GM19397 (cell line): Measurements from ENCODE around the gene FAM20C.

Experiments
- ATAC-seq: cut with Tn5 transposase; IDR thresholded peaks from one replicate; pipeline ENCODE4 v1.9.1; 2021; ENCODE audit warnings: mild to moderate bottlenecking, moderate library complexity; ENCODE audit not compliant: unreplicated experiment

FAM20C gene

GRCh38 chr7:265998-266850 lies 73.9 kb downstream of the FAM20C start:
- no peak for ATAC-seq

- no peak for ATAC-seq
Observed at GRCh38 chr7:266851-267840, 74.8 kb downstream of the FAM20C start.

GRCh38 chr7:268991-269390 lies 76.6 kb downstream of the FAM20C start:
- ATAC-seq = no peak

- no peak for ATAC-seq
Observed at GRCh38 chr7:269721-270120, 77.3 kb downstream of the FAM20C start.

GRCh38 chr7:270351-270983 lies 78.1 kb downstream of the FAM20C start:
- no peak for ATAC-seq

- ATAC-seq = no peak
Observed at GRCh38 chr7:271266-272107, 79.1 kb downstream of the FAM20C start.

- no peak for ATAC-seq
Observed at GRCh38 chr7:272108-272615, 79.8 kb downstream of the FAM20C start.

- no peak for ATAC-seq
Observed at GRCh38 chr7:272631-273030, 80.3 kb downstream of the FAM20C start.

- no peak for ATAC-seq
Observed at GRCh38 chr7:273327-273726, 81.0 kb downstream of the FAM20C start.

- no peak for ATAC-seq
Observed at GRCh38 chr7:274266-274665, 81.9 kb downstream of the FAM20C start.

GRCh38 chr7:276230-276835 lies 84.0 kb downstream of the FAM20C start:
- ATAC-seq = no peak

GRCh38 chr7:277228-277627 lies 84.9 kb downstream of the FAM20C start:
- ATAC-seq = no peak

GRCh38 chr7:278081-278480 lies 85.7 kb downstream of the FAM20C start:
- no peak for ATAC-seq

- no peak for ATAC-seq
Observed at GRCh38 chr7:279821-280220, 87.5 kb downstream of the FAM20C start.

- no peak for ATAC-seq
Observed at GRCh38 chr7:280461-280860, 88.1 kb downstream of the FAM20C start.

- no peak for ATAC-seq
Observed at GRCh38 chr7:281637-282036, 89.3 kb downstream of the FAM20C start.

GRCh38 chr7:282621-283020 lies 90.2 kb downstream of the FAM20C start:
- no peak for ATAC-seq

GRCh38 chr7:284762-285722 lies 92.7 kb downstream of the FAM20C start:
- ATAC-seq = no peak

GRCh38 chr7:285731-286130 lies 93.4 kb downstream of the FAM20C start:
- no peak for ATAC-seq
